Measurements from ENCODE around the gene LCMT1. TPM values are rescaled to one million over a fixed set of nuclear protein-coding genes. Genes with fewer than 3 reads are reported as not detected.

LCMT1 gene
- total and polyA plus RNA-seq, 9 of the 15 experiments (the other 6 are each of a cell fraction or from before 2014, with no cell fraction given): 20.0 to 42.8 (median 32.3) TPM

GRCh38 chr16:25111403-25112166 lies at the start of gene LCMT1 (continued):
- TF ChIP-seq CHD7 (IDR thresholded peaks at IDR 0.05; ENCODE audit: low read depth, low read length): no peak
- no peak for TF ChIP-seq E2F3 (CRISPR knock-in tag; IDR thresholded peaks at IDR 0.05)
- no peak for TF ChIP-seq IRF2 (CRISPR knock-in tag; IDR thresholded peaks at IDR 0.05)
- no peak for TF ChIP-seq SRSF9 (IDR thresholded peaks at IDR 0.05; ENCODE audit: borderline replicate concordance, low read depth, low read length)
- peak; percentile 95 for TF ChIP-seq PHF20 (IDR thresholded peaks at IDR 0.05; ENCODE audit: partially characterized antibody)
- TF ChIP-seq ZNF134 (CRISPR knock-in tag; conservative IDR thresholded peaks at IDR 0.05): no peak
- TF ChIP-seq SMARCA5 (IDR thresholded peaks at IDR 0.05): no peak
- TF ChIP-seq ZNF239 (CRISPR knock-in tag; IDR thresholded peaks at IDR 0.05): no peak
- no peak for TF ChIP-seq BRF2 (IDR thresholded peaks at IDR 0.05; ENCODE audit: borderline replicate concordance, insufficient read depth, insufficient read length)
- no peak for TF ChIP-seq POLR3A (IDR thresholded peaks at IDR 0.05; ENCODE audit: borderline replicate concordance, extremely low read depth, insufficient read depth, insufficient read length)
- TF ChIP-seq ZBTB7A (IDR thresholded peaks at IDR 0.05; ENCODE audit: borderline replicate concordance, control insufficient read depth, low read depth, low read length): no peak
- TF ChIP-seq TAF15 (IDR thresholded peaks at IDR 0.05; ENCODE audit: low read depth, low read length): no peak
- TF ChIP-seq ZNF311 (CRISPR knock-in tag; IDR thresholded peaks at IDR 0.05): no peak
- TF ChIP-seq MCM7 (IDR thresholded peaks at IDR 0.05): no peak
- peak; percentile 69 for TF ChIP-seq POLR2A (conservative IDR thresholded peaks at IDR 0.05)
- TF ChIP-seq SIN3A (IDR thresholded peaks at IDR 0.05; ENCODE audit: borderline replicate concordance in 2 of 2, control insufficient read depth in 1 of 2, low read depth in 2 of 2, low read length in 2 of 2): peak; percentile 89 to 94; a peak in 3 of 4 replicates
- TF ChIP-seq ZNF197 (CRISPR knock-in tag; IDR thresholded peaks at IDR 0.05; ENCODE audit: low read depth): no peak

All from K562 (cell line).